Gastroesophageal sphincter (tissue), 3 donors: Measurements from ENCODE around the gene ABCC6.

Experiments
- CTCF ChIP-seq, 4 experiments: fragments of 200-600 bp in 2 of 4; fragments of 450-650 bp in 2 of 4; sonication (generic) in 1 of 4; IDR thresholded peaks; one replicate each; pipeline ENCODE4 v1.5.1; 2017 to 2019; ENCODE audit warnings: antibody characterized with exemption in 4 of 4, mild to moderate bottlenecking in 2 of 4, moderate library complexity in 2 of 4
- POLR2AphosphoS5 ChIP-seq: sonication (generic); formaldehyde crosslinking; IDR thresholded peaks from one replicate; pipeline ENCODE4 v1.6.1; 2017; ENCODE audit warnings: antibody characterized with exemption

- no peak for TF ChIP-seq CTCF (IDR thresholded peaks at IDR 0.05)
- TF ChIP-seq POLR2AphosphoS5: no peak
These were observed 82.8 kb downstream of the ABCC6 start for GRCh38 chr16:16140537-16140936.
